ENCODE data around the gene GPA33.
"Not testable (repeated sequence)": the region's sequence is repeated elsewhere in the genome, so short reads cannot be mapped to it uniquely, and the experiment has no call there.

The GPA33 gene

DNA sequence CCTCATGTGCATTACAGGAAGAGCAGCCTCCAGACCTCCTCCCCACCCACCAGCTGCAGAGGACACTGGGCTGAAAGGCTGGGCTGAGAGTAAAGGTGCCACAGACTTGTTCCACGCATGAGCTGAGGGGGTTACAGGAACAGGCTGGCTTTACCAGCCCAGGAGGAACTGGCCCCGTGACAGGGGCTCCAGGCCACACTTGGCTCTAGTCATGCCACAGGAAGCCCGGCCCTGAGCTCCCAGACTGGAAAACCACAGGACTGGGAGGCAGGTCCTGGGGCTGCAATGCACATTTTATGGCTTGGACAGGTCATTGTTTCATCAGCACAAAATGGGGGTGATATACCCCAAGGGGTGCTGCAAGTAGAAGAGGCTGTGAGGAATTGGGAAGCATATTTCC, 35.6 kb downstream of the GPA33 start:
- no peak for DNase-seq

DNA sequence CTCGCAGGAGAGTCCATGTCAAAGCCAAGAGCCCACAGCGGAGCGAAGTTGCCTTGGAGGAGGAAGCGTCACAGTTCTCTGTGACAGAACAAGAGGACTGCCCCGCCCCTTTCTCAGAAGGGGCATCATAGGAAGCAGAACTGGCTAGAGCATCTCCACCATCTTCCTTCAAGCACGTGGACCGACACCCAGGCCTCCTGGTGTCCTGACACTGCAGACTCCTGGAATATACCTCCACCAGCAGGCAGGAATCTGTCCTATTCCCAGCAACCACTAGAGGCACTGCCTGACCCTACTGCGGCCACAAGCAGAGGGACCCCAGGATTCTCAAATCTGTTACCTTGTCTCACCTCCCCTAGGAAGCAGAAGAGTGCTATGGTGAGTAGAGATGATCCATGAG, 37.8 kb downstream of the GPA33 start:
- no peak for DNase-seq

GRCh38 chr1:167051907-167052306, 38.3 kb downstream of the GPA33 start:
- DNase-seq = no peak

DNA sequence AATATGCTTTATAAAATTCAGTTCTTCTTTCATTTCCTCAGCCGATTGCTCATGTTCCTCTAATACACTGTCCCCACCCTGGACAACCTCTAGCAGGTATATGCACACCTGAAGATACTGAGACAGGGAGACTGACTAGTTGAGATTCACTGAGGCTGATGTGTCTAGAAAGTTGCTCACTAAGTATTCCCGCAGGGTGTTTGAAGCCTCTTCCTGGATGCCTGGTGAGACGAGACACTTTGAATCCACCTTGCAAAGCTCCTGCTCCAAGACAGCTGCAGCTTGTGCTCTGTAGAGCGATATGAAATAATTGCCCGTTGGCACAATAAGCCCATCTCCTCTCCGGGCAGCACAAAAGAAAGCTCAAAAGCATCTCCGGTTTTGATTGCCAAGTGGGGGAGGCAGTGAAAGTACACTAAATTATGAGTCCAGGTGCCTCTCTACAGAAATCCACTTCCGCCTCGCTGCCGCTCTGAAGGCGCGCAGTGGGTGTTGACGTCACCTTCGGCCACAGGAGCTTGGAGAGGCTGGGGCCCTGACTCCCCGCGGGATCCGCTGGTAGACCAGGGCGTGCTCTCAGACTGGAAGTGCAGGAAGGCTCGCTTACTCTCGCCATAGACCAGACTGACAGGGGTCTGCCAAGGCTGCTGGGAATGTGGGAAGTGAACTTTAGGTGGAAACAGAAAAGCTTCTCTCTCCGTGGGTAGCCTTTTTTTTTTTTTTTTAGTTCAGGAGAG, 46.3 kb downstream of the GPA33 start:
- peak; percentile 87 for DNase-seq

GRCh38 chr1:167033646-167034045, 56.5 kb downstream of the GPA33 start:
- no peak for DNase-seq

DNA sequence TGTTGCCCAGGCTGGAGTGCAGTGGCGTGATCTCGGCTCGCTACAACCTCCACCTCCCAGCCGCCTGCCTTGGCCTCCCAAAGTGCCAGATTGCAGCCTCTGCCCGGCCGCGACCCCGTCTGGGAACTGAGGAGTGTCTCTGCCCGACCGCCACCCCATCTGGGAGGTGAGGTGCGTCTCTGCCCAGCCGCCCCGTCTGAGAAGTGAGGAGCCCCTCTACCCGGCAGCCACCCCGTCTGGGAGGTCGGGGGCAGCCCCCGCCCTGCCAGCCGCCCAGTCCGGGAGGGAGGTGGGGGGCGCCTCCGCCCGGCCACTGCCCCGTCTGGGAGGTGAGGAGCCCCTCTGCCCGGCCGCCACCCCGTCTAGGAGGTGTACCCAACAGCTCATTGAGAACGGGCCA, 60.6 kb downstream of the GPA33 start:
- not testable (repeated sequence) for DNase-seq

DNA sequence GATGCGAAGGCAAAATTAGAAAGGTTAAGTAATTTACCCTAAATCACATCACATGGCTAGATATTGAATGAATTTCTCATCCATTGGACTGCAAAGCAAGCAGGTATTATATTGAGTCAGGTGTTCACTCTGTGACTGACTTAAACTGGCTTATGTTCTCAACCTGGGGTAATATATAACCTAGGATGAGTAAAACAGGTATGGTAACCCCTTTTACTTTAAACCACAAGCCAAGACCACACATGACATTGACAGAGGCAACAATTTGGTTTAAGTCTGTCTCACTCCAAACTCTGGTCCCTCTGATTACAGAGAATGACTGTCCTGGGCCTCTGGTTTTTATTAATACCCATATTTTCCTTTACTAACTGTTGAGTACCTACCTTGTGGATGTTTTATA, 67.8 kb downstream of the GPA33 start:
- no peak for DNase-seq

GRCh38 chr1:167016100-167016750, 74.0 kb downstream of the GPA33 start:
- no peak for DNase-seq

DNA sequence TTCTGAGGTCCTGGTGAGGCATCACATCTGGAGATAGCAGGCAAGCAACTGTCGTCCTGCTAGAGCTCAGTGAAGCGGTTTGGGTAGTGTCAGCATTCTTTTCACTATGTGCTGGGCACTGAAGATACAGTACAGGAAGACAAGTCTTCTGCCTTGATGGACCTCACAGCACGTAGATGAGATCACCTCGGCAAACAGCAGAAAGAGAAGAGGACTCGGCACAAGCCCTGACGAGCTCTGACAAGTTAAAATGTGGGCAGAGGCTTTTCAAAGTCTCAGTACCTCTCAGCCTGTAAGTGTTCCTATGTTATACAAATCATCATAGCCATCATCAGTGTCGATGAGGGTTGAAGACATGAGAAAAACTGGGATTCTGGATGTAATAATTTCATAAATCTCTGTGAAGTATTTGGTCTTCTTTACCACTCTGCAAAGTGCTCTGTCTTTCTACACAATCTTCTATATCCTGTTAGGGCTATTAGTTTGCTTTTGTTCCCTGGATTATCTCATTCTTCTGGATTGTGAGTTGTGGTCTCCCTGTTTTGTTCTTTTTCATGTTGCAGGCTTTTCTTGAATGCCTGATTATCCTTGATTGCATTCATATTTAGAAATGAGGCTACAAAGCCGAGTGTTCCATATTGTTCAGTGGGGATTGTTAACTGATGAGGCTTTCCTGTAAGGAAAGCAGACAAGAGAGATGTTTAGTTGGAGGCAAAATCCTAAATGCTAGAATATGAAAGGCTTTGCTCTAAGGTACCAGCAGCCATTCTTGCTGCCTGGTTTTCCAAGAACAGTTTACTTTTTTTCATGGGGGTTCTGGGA, 76.9 kb downstream of the GPA33 start:
- no peak for DNase-seq

DNA sequence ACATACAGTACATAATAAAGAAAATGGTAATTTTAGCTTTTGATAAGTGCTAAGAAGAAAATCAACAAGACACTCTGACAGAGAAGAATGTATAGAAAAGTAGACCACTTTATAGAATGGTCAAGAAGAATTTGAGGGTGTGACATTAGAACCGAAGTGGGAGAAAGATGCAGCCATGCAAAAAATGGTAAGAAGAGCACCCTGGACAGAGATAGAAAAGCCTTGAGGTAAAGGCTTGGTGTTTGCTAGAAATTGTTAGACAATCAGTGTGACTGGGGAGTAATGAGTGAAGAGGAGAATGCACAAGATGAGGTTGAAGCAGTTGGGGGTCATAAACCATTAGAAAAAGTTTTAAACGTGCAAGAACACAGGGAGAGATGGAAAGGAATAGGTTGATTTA, 77.6 kb downstream of the GPA33 start:
- no peak for DNase-seq

GRCh38 chr1:167011560-167012191, 78.5 kb downstream of the GPA33 start:
- DNase-seq = no peak

DNA sequence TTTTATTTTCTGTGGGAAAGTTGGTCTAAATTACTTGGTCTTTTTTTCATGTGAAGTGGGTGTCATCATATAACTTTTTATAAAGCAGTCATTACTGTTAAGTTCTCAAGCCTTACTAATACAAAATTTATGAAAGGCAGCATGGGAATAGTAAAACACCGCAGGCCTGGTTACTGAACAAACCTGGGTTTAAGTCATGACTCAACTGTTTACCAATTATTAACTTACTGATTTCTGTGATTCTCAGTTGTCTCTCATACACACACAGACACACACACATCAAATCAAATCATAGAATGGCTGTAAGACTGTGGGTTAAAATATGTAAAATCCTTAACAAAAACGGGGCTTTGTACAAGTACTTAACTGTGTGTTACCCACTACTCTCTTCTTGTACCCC, 86.5 kb downstream of the GPA33 start:
- DNase-seq = no peak

All from DMS79 treated with DMSO at 0.1 percent for 48 hours (cell line).